Stimulated activated CD4-positive, alpha-beta T cell treated with anti-CD3 and anti-CD28 coated beads, TNF-alpha, amount 100 ng/mL, for 24 hours (primary cell): ENCODE measurements around the gene BCOR.

Experiments used
- DNase-seq, 3 experiments: peaks; one replicate each; pipeline ENCODE4 v3.0.0-alpha.2; 2020; ENCODE audit warnings: low read depth in 3 of 3

The BCOR gene

GRCh38 chrX:40064055-40064597, 33.6 kb downstream of the BCOR start:
- no peak for DNase-seq

- DNase-seq, result no peak
Measured at GRCh38 chrX:40063555-40063954, 34.2 kb downstream of the BCOR start.

- no peak for DNase-seq
Measured at GRCh38 chrX:40062525-40063155, 35.1 kb downstream of the BCOR start.

GRCh38 chrX:40061871-40062524, 35.8 kb downstream of the BCOR start:
- no peak for DNase-seq

- DNase-seq, result no peak
Measured at GRCh38 chrX:40061005-40061404, 36.8 kb downstream of the BCOR start.

- DNase-seq, result no peak
Measured at GRCh38 chrX:40060356-40060845, 37.4 kb downstream of the BCOR start.

- DNase-seq, result no peak
Measured at GRCh38 chrX:40058719-40059118, 39.0 kb downstream of the BCOR start.

GRCh38 chrX:40057405-40057804, 40.4 kb downstream of the BCOR start:
- no peak for DNase-seq

GRCh38 chrX:40056420-40056819, 41.3 kb downstream of the BCOR start:
- no peak for DNase-seq

- DNase-seq, result no peak
Measured at GRCh38 chrX:40055495-40055894, 42.3 kb downstream of the BCOR start.

- DNase-seq, result no peak
Measured at GRCh38 chrX:40054793-40055192, 43.0 kb downstream of the BCOR start.

GRCh38 chrX:40050532-40050931, 47.2 kb downstream of the BCOR start:
- no peak for DNase-seq

GRCh38 chrX:40049084-40049641, 48.6 kb downstream of the BCOR start:
- no peak for DNase-seq

- DNase-seq, result no peak
Measured at GRCh38 chrX:40047485-40047884, 50.3 kb downstream of the BCOR start.

- DNase-seq, result no peak
Measured at GRCh38 chrX:40043895-40044294, 53.9 kb downstream of the BCOR start.

- no peak for DNase-seq
Measured at GRCh38 chrX:40041915-40042314, 55.8 kb downstream of the BCOR start.

- no peak for DNase-seq
Measured at GRCh38 chrX:40040686-40041461, 56.9 kb downstream of the BCOR start.

- no peak for DNase-seq
Measured at GRCh38 chrX:40039887-40040286, 57.9 kb downstream of the BCOR start.

GRCh38 chrX:40037367-40037766, 60.4 kb downstream of the BCOR start:
- DNase-seq, result no peak

GRCh38 chrX:40035726-40036125, 62.0 kb downstream of the BCOR start:
- no peak for DNase-seq

- DNase-seq, result no peak
Measured at GRCh38 chrX:40031911-40032310, 65.8 kb downstream of the BCOR start.

- DNase-seq, result no peak
Measured at GRCh38 chrX:40030205-40030604, 67.6 kb downstream of the BCOR start.
